Lower leg skin (tissue), 4 donors: Measurements from ENCODE around the gene LTA. TPM values are rescaled to one million over a fixed set of nuclear protein-coding genes. Genes with fewer than 3 reads are reported as not detected.
A peak's percentile ranks its signal among the peaks of the same experiment; 100 is the strongest.

Experiments used
- DNase-seq, 2 donors: peaks; one replicate each; pipeline ENCODE4 v3.0.0-alpha.2; 2019; ENCODE audit warnings: low spot score in 2 of 2
- H3K4me3 ChIP-seq: fragments of 200-600 bp; sonication (generic); 2 replicates; pipeline ENCODE4 v1.5.1; 2017; ENCODE audit warnings: mild to moderate bottlenecking, low read depth; ENCODE audit not compliant: poor library complexity, severe bottlenecking
- CTCF ChIP-seq, 3 donors: fragments of 450-650 bp; IDR thresholded peaks; one replicate each; pipeline ENCODE4 v1.5.1; 2016; ENCODE audit warnings: antibody characterized with exemption in 3 of 3, mild to moderate bottlenecking in 3 of 3, moderate library complexity in 2 of 3
- POLR2A ChIP-seq, 2 donors: fragments of 450-650 bp; IDR thresholded peaks; one replicate each; pipeline ENCODE4 v1.6.1; 2016 to 2017; ENCODE audit warnings: antibody characterized with exemption in 2 of 2, mild to moderate bottlenecking in 1 of 2, moderate library complexity in 1 of 2
- WGBS, 2 donors: methylation state at CpG; one replicate each; pipeline ENCODE4 v1.1.5; 2018; 5-methylcytosine and 5-hydroxymethylcytosine counted together
- intact Hi-C: fragments of 100-400 bp; cut with DNase I; formaldehyde crosslinking; loops from one replicate; pipeline ENCODE4 v1.15.0; 2023; ENCODE audit warnings: low total_unique reads
- total RNA-seq, 4 donors: library from RNA; depleted of rRNA; stranded (reverse); fragments of >200 nt; gene quantifications; one replicate each; pipeline ENCODE4 v1.1.0, GENCODE V29; 2016

LTA gene
- total RNA-seq, 4 donors from 2014 or later, result not detected

GRCh38 chr6:31578184-31579118 lies 6.4 kb downstream of the LTA start:
- DNase-seq, result no peak
- no peak for TF ChIP-seq CTCF (IDR thresholded peaks at IDR 0.05)
- TF ChIP-seq POLR2A (IDR thresholded peaks at IDR 0.05), result no peak
- 72 to 78% methylated on average over 12 of the region's 12 CpGs for WGBS, 2 donors
- no peak overlapping the region for H3K4me3 ChIP-seq
- intact Hi-C loops, result no loop called here

- WGBS, 2 donors, result 86 to 92% methylated on average over 3 of the region's 3 CpGs
Measured at GRCh38 chr6:31579119-31579505, 7.0 kb downstream of the LTA start.

GRCh38 chr6:31579546-31580437 lies 7.7 kb downstream of the LTA start:
- 91% methylated on average over 8 of the region's 8 CpGs for WGBS, 2 donors
- no peak overlapping the region for H3K4me3 ChIP-seq
- intact Hi-C loops, result no loop called here
- DNase-seq, result peak in 1 of 2 donors; percentile 71
- TF ChIP-seq POLR2A (IDR thresholded peaks at IDR 0.05) (no peak), CTCF (IDR thresholded peaks at IDR 0.05) (no peak)

More at GRCh38 chr6:31579119-31579505, 7.0 kb downstream of the LTA start:
- DNase-seq, result no peak
- TF ChIP-seq CTCF (IDR thresholded peaks at IDR 0.05) (no peak), POLR2A (IDR thresholded peaks at IDR 0.05) (no peak)
- intact Hi-C loops, result no loop called here
- no peak overlapping the region for H3K4me3 ChIP-seq

GRCh38 chr6:31580438-31580740 lies 8.3 kb downstream of the LTA start:
- WGBS, 2 donors, result 34 to 37% methylated on average over 11 of the region's 11 CpGs
- H3K4me3 ChIP-seq, result no peak overlapping the region
- TF ChIP-seq CTCF (IDR thresholded peaks at IDR 0.05) (no peak), POLR2A (IDR thresholded peaks at IDR 0.05) (no peak)
- intact Hi-C loops, result no loop called here
- DNase-seq, result no peak

- H3K4me3 ChIP-seq, result peak overlapping the region; percentile 70
- WGBS, 2 donors, result 0 to 2% methylated on average over 27 to 51 of the region's 62 CpGs
- TF ChIP-seq CTCF (IDR thresholded peaks at IDR 0.05) (peak in 1 of 3 donors; percentile 93), POLR2A (IDR thresholded peaks at IDR 0.05) (no peak)
- peak; percentile 71 to 97 for DNase-seq
- intact Hi-C loops, result no loop called here
Measured at GRCh38 chr6:31580807-31581433, 8.8 kb downstream of the LTA start.
